GM23338 (cell line): Measurements from ENCODE around the gene TMEM117. TPM values are rescaled to one million over a fixed set of nuclear protein-coding genes. Genes with fewer than 3 reads are reported as not detected.

Experiments used
- ATAC-seq: fragments of 200-7000 bp; cut with Tn5 transposase; 3 replicates; pipeline ENCODE4 v1.9.1; 2020
- DNase-seq: peaks from one replicate; pipeline ENCODE4 v3.0.0-alpha.2; 2015; ENCODE audit warnings: low spot score
- H2AFZ ChIP-seq: fragments of 200-600 bp; sonication (generic); 2 replicates; pipeline ENCODE4 v1.8.0; 2016; ENCODE audit warnings: antibody characterized with exemption, mild to moderate bottlenecking, moderate library complexity
- H3F3A ChIP-seq: fragments of 200-600 bp; sonication (generic); replicated peaks from 2 replicates; pipeline ENCODE4 v1.8.0; 2017; ENCODE audit warnings: antibody characterized with exemption, mixed run types, low read depth
- H3K27ac ChIP-seq: fragments of 200-600 bp; sonication (generic); 2 replicates; pipeline ENCODE4 v1.6.1; 2016; ENCODE audit warnings: low read depth
- H3K27me3 ChIP-seq: fragments of 200-600 bp; sonication (generic); 2 replicates; pipeline ENCODE4 v1.8.0; 2016; ENCODE audit warnings: mild to moderate bottlenecking, mixed run types, moderate library complexity; ENCODE audit not compliant: insufficient read depth
- H3K36me3 ChIP-seq: fragments of 200-600 bp; sonication (generic); 2 replicates; pipeline ENCODE4 v1.8.0; 2016; ENCODE audit warnings: mild to moderate bottlenecking; ENCODE audit not compliant: insufficient read depth
- H3K4me1 ChIP-seq: fragments of 200-600 bp; sonication (generic); 2 replicates; pipeline ENCODE4 v1.8.0; 2016; ENCODE audit warnings: mild to moderate bottlenecking, moderate library complexity; ENCODE audit not compliant: insufficient read depth
- H3K4me2 ChIP-seq: fragments of 200-600 bp; sonication (generic); 2 replicates; pipeline ENCODE4 v1.7.1; 2017; ENCODE audit warnings: mixed run types
- H3K4me3 ChIP-seq: fragments of 200-600 bp; sonication (generic); 2 replicates; pipeline ENCODE4 v1.6.1; 2016; ENCODE audit warnings: mixed run types
- H3K79me2 ChIP-seq: fragments of 200-600 bp; sonication (generic); replicated peaks from 2 replicates; pipeline ENCODE4 v1.8.0; 2017; ENCODE audit warnings: mild to moderate bottlenecking; ENCODE audit not compliant: insufficient read depth
- H3K9me2 ChIP-seq: fragments of 200-600 bp; sonication (generic); 2 replicates; pipeline ENCODE4 v1.8.0; 2017; ENCODE audit not compliant: insufficient read depth
- H4K20me1 ChIP-seq: fragments of 200-600 bp; sonication (generic); replicated peaks from 2 replicates; pipeline ENCODE4 v1.8.0; 2017; ENCODE audit warnings: mild to moderate bottlenecking; ENCODE audit not compliant: insufficient read depth
- H3K27ac Mint-ChIP-seq: 2 replicates; pipeline ENCODE4 v1.8.0; 2020; ENCODE audit warnings: inconsistent platforms, mild to moderate bottlenecking, moderate library complexity, mixed read lengths
- H3K27me3 Mint-ChIP-seq: 3 replicates; pipeline ENCODE4 v1.8.0; 2022; ENCODE audit warnings: low read depth, mild to moderate bottlenecking, moderate library complexity, mixed read lengths, inconsistent platforms; ENCODE audit not compliant: insufficient read depth, poor library complexity
- H3K36me3 Mint-ChIP-seq: 3 replicates; pipeline ENCODE4 v1.8.0; 2021; ENCODE audit warnings: low read depth, mild to moderate bottlenecking, inconsistent platforms, moderate library complexity, mixed read lengths
- H3K4me1 Mint-ChIP-seq: 3 replicates; pipeline ENCODE4 v1.8.0; 2020; ENCODE audit warnings: mild to moderate bottlenecking, inconsistent platforms, mixed read lengths
- H3K4me3 Mint-ChIP-seq: 3 replicates; pipeline ENCODE4 v1.8.0; 2021; ENCODE audit warnings: moderate library complexity, mild to moderate bottlenecking, inconsistent platforms, mixed read lengths
- H3K9me3 Mint-ChIP-seq: 3 replicates; pipeline ENCODE4 v1.8.0; 2020; ENCODE audit warnings: moderate library complexity, mild to moderate bottlenecking, inconsistent platforms, mixed read lengths
- EZH2 ChIP-seq: fragments of 200-600 bp; sonication (generic); IDR thresholded peaks from one replicate; pipeline ENCODE4 v1.8.0; 2017; ENCODE audit warnings: antibody characterized with exemption, mild to moderate bottlenecking, low read depth; ENCODE audit not compliant: unreplicated experiment
- EZH2phosphoT487 ChIP-seq: fragments of 200-600 bp; sonication (generic); IDR thresholded peaks from one replicate; pipeline ENCODE4 v1.8.1; 2018; ENCODE audit warnings: antibody characterized with exemption; ENCODE audit not compliant: unreplicated experiment
- JUNB ChIP-seq: IDR thresholded peaks from one replicate; pipeline ENCODE4 v1.6.1; 2016; ENCODE audit warnings: antibody characterized with exemption; ENCODE audit not compliant: unreplicated experiment
- NANOG ChIP-seq: IDR thresholded peaks from 2 replicates; pipeline ENCODE4 v1.6.1; 2016; ENCODE audit warnings: antibody characterized with exemption, borderline replicate concordance
- STAT1 ChIP-seq: IDR thresholded peaks from one replicate; pipeline ENCODE4 v1.6.1; 2016; ENCODE audit warnings: antibody characterized with exemption; ENCODE audit not compliant: unreplicated experiment
- ZNF331 ChIP-seq: fragments of 250-450 bp; sonication (Bioruptor Pico); IDR thresholded peaks from 2 replicates; pipeline ENCODE4 v1.5.0; 2020; ENCODE audit warnings: low read depth, mild to moderate bottlenecking, moderate library complexity
- polyA plus RNA-seq: library from polyadenylated mRNA; unstranded; fragments of >200 nt; fragmentation: Nextera tagmentation; extraction: Ambion mirVana; gene quantifications from 2 replicates; pipeline ENCODE4 v1.2.1, GENCODE V29; 2016
- total RNA-seq: library from RNA; depleted of rRNA; stranded (reverse); fragments of >200 nt; shearing (Covaris generic); gene quantifications from 2 replicates; pipeline ENCODE4 v1.2.3, GENCODE V29; 2014
- TF ChIP-seq, protein P1 (sequence below): IDR thresholded peaks from 2 replicates; pipeline ENCODE4 v1.6.1; 2016; ENCODE audit warnings: antibody characterized with exemption
- TF ChIP-seq, protein P2 (sequence below), 2 experiments: fragments of 200-600 bp in 1 of 2; sonication (generic) in 1 of 2; conservative IDR thresholded peaks; 2 replicates each; pipeline versions ENCODE4 v1.5.1 to v1.6.1; 2016 to 2017; ENCODE audit warnings: antibody characterized with exemption in 2 of 2, low read depth in 2 of 2, mild to moderate bottlenecking in 2 of 2, moderate library complexity in 1 of 2
- TF ChIP-seq, protein P3 (sequence below): IDR thresholded peaks from one replicate; pipeline ENCODE4 v1.6.1; 2018; ENCODE audit warnings: antibody characterized with exemption; ENCODE audit not compliant: unreplicated experiment

Gene TMEM117
- total and polyA plus RNA-seq, 2 experiments from 2014 or later: 0.94 to 1.6 TPM

DNA sequence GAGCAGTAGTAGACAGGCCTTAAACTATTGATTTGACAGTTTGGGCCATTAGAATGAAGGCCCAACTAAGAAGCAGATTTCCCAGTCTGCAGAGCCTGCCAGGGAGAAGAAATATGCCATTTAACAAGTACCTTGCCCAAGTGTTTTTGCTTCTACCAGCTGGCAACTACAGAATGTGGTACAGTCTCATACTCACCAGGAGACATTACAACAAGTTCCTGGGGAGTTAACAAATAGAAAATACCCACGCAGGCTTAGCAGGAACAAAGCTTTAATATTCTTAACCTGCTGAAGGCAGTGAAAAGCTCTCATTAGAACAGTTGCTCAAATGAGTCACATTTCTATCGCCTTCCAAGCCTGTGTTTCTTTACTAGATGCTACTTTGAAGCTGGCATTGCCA lies 241.0 kb downstream of the TMEM117 start:
- Histone ChIP-seq H3K36me3 (no peaks in the 10 kb centered on the region), H3K27ac (no peak overlapping the region), H3K4me1 (no peaks in the 10 kb centered on the region), H3K79me2 (no peaks in the 10 kb centered on the region), H3F3A (no peaks in the 10 kb centered on the region), H3K4me3 (no peak overlapping the region), H3K9me2 (no peaks in the 10 kb centered on the region), H3K4me2 (no peak overlapping the region), H3K27me3 (no peaks in the 10 kb centered on the region), H4K20me1 (no peaks in the 10 kb centered on the region), H2AFZ (no peak overlapping the region)
- no peaks in the 10 kb centered on the region for H3K36me3 Mint-ChIP-seq
- DNase-seq: no peak
- H3K27me3 Mint-ChIP-seq: no peaks in the 10 kb centered on the region
- no peak for ATAC-seq
- no peak for TF ChIP-seq JUNB
- no peak for TF ChIP-seq EZH2
- TF ChIP-seq, protein P1, sequence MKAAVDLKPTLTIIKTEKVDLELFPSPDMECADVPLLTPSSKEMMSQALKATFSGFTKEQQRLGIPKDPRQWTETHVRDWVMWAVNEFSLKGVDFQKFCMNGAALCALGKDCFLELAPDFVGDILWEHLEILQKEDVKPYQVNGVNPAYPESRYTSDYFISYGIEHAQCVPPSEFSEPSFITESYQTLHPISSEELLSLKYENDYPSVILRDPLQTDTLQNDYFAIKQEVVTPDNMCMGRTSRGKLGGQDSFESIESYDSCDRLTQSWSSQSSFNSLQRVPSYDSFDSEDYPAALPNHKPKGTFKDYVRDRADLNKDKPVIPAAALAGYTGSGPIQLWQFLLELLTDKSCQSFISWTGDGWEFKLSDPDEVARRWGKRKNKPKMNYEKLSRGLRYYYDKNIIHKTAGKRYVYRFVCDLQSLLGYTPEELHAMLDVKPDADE: no peak
- no peak for TF ChIP-seq NANOG
- no peak overlapping the region for H3K4me3 Mint-ChIP-seq
- no peaks in the 10 kb centered on the region for H3K9me3 Mint-ChIP-seq
- no peak overlapping the region for H3K27ac Mint-ChIP-seq
- H3K4me1 Mint-ChIP-seq: peaks cover 3% of the 10 kb centered on the region; the same call in 2 of the 3 replicates

DNA sequence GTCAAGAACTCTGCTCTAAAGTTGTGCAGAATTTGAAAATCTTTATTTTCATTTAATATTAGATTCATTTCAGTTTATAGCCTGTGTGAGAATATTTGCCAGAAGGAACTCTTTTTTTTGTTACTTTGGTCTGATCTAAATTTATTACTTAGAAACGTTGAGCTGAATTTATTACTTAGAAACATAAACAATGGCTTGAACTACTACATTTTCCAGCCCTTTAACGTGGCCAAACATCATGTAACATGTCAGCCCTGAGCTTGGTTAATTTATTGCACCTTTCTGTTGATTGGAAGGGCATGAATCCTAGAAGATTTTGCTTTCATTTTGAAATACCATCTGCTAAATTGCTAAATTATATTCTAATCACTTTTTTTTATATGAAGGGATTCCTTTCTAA lies 241.4 kb downstream of the TMEM117 start:
- no peak overlapping the region for H3K4me2 ChIP-seq
- no peaks in the 10 kb centered on the region for H3K27me3 ChIP-seq
- H2AFZ ChIP-seq: no peak overlapping the region
- no peaks in the 10 kb centered on the region for H3K9me2 ChIP-seq
- no peak for ATAC-seq
- H3K4me3 ChIP-seq: no peak overlapping the region
- no peaks in the 10 kb centered on the region for H4K20me1 ChIP-seq
- H3K79me2 ChIP-seq: no peaks in the 10 kb centered on the region
- peaks cover 3% of the 10 kb centered on the region; the same call in 2 of the 3 replicates for H3K4me1 Mint-ChIP-seq
- no peaks in the 10 kb centered on the region for H3F3A ChIP-seq
- no peaks in the 10 kb centered on the region for H3K27me3 Mint-ChIP-seq
- DNase-seq: no peak
- H3K9me3 Mint-ChIP-seq: no peaks in the 10 kb centered on the region
- H3K4me1 ChIP-seq: no peaks in the 10 kb centered on the region
- H3K4me3 Mint-ChIP-seq: no peak overlapping the region
- H3K36me3 Mint-ChIP-seq: no peaks in the 10 kb centered on the region
- no peaks in the 10 kb centered on the region for H3K36me3 ChIP-seq
- no peak overlapping the region for H3K27ac ChIP-seq
- H3K27ac Mint-ChIP-seq: no peak overlapping the region
- TF ChIP-seq EZH2phosphoT487 (no peak), ZNF331 (CRISPR knock-in tag) (no peak), EZH2 (no peak), STAT1 (no peak), JUNB (no peak)
- TF ChIP-seq, protein P1: no peak
- TF ChIP-seq, protein P2, sequence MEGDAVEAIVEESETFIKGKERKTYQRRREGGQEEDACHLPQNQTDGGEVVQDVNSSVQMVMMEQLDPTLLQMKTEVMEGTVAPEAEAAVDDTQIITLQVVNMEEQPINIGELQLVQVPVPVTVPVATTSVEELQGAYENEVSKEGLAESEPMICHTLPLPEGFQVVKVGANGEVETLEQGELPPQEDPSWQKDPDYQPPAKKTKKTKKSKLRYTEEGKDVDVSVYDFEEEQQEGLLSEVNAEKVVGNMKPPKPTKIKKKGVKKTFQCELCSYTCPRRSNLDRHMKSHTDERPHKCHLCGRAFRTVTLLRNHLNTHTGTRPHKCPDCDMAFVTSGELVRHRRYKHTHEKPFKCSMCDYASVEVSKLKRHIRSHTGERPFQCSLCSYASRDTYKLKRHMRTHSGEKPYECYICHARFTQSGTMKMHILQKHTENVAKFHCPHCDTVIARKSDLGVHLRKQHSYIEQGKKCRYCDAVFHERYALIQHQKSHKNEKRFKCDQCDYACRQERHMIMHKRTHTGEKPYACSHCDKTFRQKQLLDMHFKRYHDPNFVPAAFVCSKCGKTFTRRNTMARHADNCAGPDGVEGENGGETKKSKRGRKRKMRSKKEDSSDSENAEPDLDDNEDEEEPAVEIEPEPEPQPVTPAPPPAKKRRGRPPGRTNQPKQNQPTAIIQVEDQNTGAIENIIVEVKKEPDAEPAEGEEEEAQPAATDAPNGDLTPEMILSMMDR (conservative IDR thresholded peaks at IDR 0.05; ENCODE audit: low read depth in 2 of 2): no peak
- TF ChIP-seq, protein P3, sequence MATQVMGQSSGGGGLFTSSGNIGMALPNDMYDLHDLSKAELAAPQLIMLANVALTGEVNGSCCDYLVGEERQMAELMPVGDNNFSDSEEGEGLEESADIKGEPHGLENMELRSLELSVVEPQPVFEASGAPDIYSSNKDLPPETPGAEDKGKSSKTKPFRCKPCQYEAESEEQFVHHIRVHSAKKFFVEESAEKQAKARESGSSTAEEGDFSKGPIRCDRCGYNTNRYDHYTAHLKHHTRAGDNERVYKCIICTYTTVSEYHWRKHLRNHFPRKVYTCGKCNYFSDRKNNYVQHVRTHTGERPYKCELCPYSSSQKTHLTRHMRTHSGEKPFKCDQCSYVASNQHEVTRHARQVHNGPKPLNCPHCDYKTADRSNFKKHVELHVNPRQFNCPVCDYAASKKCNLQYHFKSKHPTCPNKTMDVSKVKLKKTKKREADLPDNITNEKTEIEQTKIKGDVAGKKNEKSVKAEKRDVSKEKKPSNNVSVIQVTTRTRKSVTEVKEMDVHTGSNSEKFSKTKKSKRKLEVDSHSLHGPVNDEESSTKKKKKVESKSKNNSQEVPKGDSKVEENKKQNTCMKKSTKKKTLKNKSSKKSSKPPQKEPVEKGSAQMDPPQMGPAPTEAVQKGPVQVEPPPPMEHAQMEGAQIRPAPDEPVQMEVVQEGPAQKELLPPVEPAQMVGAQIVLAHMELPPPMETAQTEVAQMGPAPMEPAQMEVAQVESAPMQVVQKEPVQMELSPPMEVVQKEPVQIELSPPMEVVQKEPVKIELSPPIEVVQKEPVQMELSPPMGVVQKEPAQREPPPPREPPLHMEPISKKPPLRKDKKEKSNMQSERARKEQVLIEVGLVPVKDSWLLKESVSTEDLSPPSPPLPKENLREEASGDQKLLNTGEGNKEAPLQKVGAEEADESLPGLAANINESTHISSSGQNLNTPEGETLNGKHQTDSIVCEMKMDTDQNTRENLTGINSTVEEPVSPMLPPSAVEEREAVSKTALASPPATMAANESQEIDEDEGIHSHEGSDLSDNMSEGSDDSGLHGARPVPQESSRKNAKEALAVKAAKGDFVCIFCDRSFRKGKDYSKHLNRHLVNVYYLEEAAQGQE: no peak
